Measurements from ENCODE around the gene SMYD5.

The SMYD5 gene

GRCh38 chr2:73268366-73268829 lies 54.4 kb downstream of the SMYD5 start:
- Histone ChIP-seq H2AFZ (ENCODE audit: insufficient read depth, low read length, poor library complexity) (no peak overlapping the region), H3K79me1 (ENCODE audit: low read length) (no peaks in the 10 kb centered on the region), H3K27ac (ENCODE audit: low read depth, low read length) (no peak overlapping the region), H3K9ac (ENCODE audit: low read length) (no peak overlapping the region), H2AK5ac (ENCODE audit: low read length) (no peak overlapping the region), H2BK5ac (ENCODE audit: low read depth, low read length, poor library complexity) (no peak overlapping the region), H3K79me2 (ENCODE audit: control insufficient read depth, insufficient read depth, low read length, poor library complexity) (no peaks in the 10 kb centered on the region), H3K23ac (ENCODE audit: low read length) (peak overlapping the region; percentile 14), H3K4me2 (ENCODE audit: low read length) (peak overlapping the region; percentile 64), H3K4me1 (ENCODE audit: control insufficient read depth in 1 of 2, insufficient read depth in 2 of 2, low read length in 2 of 2) (peaks cover 8 to 22% of the 10 kb centered on the region in 2 experiments), H3K9me3 (ENCODE audit: insufficient read depth, low read depth, low read length) (peaks cover 7% of the 10 kb centered on the region), H4K12ac (ENCODE audit: low read depth, low read length) (no peak overlapping the region), H4K8ac (ENCODE audit: low read depth, low read length) (no peak overlapping the region), H3K27me3 (ENCODE audit: insufficient read depth, low read length) (peaks cover 25% of the 10 kb centered on the region), H4K91ac (ENCODE audit: low read depth, low read length) (no peak overlapping the region), H2BK12ac (ENCODE audit: low read length) (no peak overlapping the region), H3K36me3 (ENCODE audit: control insufficient read depth in 1 of 2, insufficient read depth in 2 of 2, low read length in 2 of 2) (no peaks in the 10 kb centered on the region), H3K4me3 (ENCODE audit: low read depth, low read length) (peak overlapping the region; percentile 49), H2BK120ac (ENCODE audit: insufficient read depth, low read length, poor library complexity) (no peak overlapping the region), H3K18ac (ENCODE audit: low read length) (no peak overlapping the region), H3K14ac (ENCODE audit: low read length) (no peak overlapping the region), H3K4ac (ENCODE audit: low read depth, low read length) (no peak overlapping the region)
- WGBS (ENCODE audit: extremely low coverage, insufficient coverage, insufficient read length): no CpG with 5 or more reads among the region's 14 CpGs
- no peak for DNase-seq

DNA sequence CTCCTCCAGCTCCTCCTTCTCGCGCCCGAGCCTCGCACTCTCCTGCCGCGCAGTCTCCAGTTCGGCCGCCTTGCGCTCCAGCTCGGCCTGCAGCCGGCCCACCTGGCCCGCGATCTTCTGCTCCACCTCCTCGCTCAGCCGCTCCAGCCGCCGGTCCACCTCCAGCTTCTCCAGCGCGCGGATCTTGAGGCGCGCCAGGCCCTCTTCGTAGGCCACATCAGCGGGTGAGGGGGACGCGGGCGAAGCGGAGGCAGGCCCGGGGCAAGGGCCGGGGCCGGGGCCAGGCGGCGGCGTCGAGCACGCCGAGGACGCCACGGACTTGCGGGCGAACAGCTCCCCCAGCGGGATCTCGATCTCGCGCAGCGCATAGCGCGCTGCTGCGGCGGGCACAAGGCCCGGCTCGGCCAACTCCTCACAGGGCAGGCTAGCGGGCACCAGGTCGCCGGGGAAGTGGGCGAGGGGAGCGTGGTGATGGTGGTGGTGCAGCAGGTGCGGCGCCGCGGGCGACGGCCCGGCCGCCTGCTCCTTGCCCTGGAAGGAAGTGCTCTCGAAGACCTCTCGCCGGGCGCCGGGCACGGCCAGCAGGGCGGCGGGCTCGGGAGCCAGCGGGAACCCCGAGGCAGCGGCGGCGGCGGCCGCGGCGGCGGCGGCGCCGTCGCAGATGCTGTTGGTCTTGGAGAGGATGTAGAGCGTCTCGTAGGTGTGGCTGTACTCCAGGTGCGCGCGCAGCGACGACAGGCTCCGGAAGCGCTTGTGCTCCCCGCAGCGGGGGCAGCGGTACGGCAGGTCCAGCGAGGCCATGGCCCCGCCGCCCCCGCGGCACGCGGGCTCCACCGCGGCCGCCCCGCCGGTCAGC lies 55.0 kb downstream of the SMYD5 start:
- H2AK5ac ChIP-seq (ENCODE audit: low read length): no peak overlapping the region
- no peaks in the 10 kb centered on the region for H3K36me3 ChIP-seq (ENCODE audit: control insufficient read depth in 1 of 2, insufficient read depth in 2 of 2, low read length in 2 of 2)
- H2BK120ac ChIP-seq (ENCODE audit: insufficient read depth, low read length, poor library complexity): no peak overlapping the region
- peaks cover 25% of the 10 kb centered on the region for H3K27me3 ChIP-seq (ENCODE audit: insufficient read depth, low read length)
- peak in 1 of 2 donors; percentile 48 for DNase-seq
- peak overlapping the region; percentile 49 for H3K4me3 ChIP-seq (ENCODE audit: low read depth, low read length)
- H3K9ac ChIP-seq (ENCODE audit: low read length): no peak overlapping the region
- H4K12ac ChIP-seq (ENCODE audit: low read depth, low read length): no peak overlapping the region
- no peak overlapping the region for H4K8ac ChIP-seq (ENCODE audit: low read depth, low read length)
- H4K91ac ChIP-seq (ENCODE audit: low read depth, low read length): no peak overlapping the region
- peak overlapping the region; percentile 64 for H3K4me2 ChIP-seq (ENCODE audit: low read length)
- no peak overlapping the region for H3K4ac ChIP-seq (ENCODE audit: low read depth, low read length)
- H2AFZ ChIP-seq (ENCODE audit: insufficient read depth, low read length, poor library complexity): peak overlapping the region; percentile 32
- no peak overlapping the region for H3K27ac ChIP-seq (ENCODE audit: low read depth, low read length)
- no peak overlapping the region for H3K23ac ChIP-seq (ENCODE audit: low read length)
- peaks cover 8 to 22% of the 10 kb centered on the region in 2 experiments for H3K4me1 ChIP-seq (ENCODE audit: control insufficient read depth in 1 of 2, insufficient read depth in 2 of 2, low read length in 2 of 2)
- no peaks in the 10 kb centered on the region for H3K79me1 ChIP-seq (ENCODE audit: low read length)
- H2BK5ac ChIP-seq (ENCODE audit: low read depth, low read length, poor library complexity): no peak overlapping the region
- WGBS (ENCODE audit: extremely low coverage, insufficient coverage, insufficient read length): no CpG with 5 or more reads among the region's 113 CpGs
- H3K9me3 ChIP-seq (ENCODE audit: insufficient read depth, low read depth, low read length): peaks cover 7% of the 10 kb centered on the region
- H3K18ac ChIP-seq (ENCODE audit: low read length): no peak overlapping the region
- no peaks in the 10 kb centered on the region for H3K79me2 ChIP-seq (ENCODE audit: control insufficient read depth, insufficient read depth, low read length, poor library complexity)
- no peak overlapping the region for H3K14ac ChIP-seq (ENCODE audit: low read length)
- H2BK12ac ChIP-seq (ENCODE audit: low read length): no peak overlapping the region

- Histone ChIP-seq H3K4me2 (ENCODE audit: low read length) (peak overlapping the region; percentile 64), H4K8ac (ENCODE audit: low read depth, low read length) (no peak overlapping the region), H2AFZ (ENCODE audit: insufficient read depth, low read length, poor library complexity) (peak overlapping the region; percentile 32), H3K4ac (ENCODE audit: low read depth, low read length) (no peak overlapping the region), H3K79me1 (ENCODE audit: low read length) (no peaks in the 10 kb centered on the region), H3K4me1 (ENCODE audit: control insufficient read depth in 1 of 2, insufficient read depth in 2 of 2, low read length in 2 of 2) (peaks cover 8 to 22% of the 10 kb centered on the region in 2 experiments), H2BK5ac (ENCODE audit: low read depth, low read length, poor library complexity) (no peak overlapping the region), H3K14ac (ENCODE audit: low read length) (no peak overlapping the region), H3K23ac (ENCODE audit: low read length) (no peak overlapping the region), H3K9me3 (ENCODE audit: insufficient read depth, low read depth, low read length) (peaks cover 7% of the 10 kb centered on the region), H3K18ac (ENCODE audit: low read length) (no peak overlapping the region), H3K4me3 (ENCODE audit: low read depth, low read length) (no peak overlapping the region), H3K79me2 (ENCODE audit: control insufficient read depth, insufficient read depth, low read length, poor library complexity) (no peaks in the 10 kb centered on the region), H3K27me3 (ENCODE audit: insufficient read depth, low read length) (peaks cover 25% of the 10 kb centered on the region), H2AK5ac (ENCODE audit: low read length) (no peak overlapping the region), H4K91ac (ENCODE audit: low read depth, low read length) (no peak overlapping the region), H3K27ac (ENCODE audit: low read depth, low read length) (no peak overlapping the region), H3K36me3 (ENCODE audit: control insufficient read depth in 1 of 2, insufficient read depth in 2 of 2, low read length in 2 of 2) (no peaks in the 10 kb centered on the region), H3K9ac (ENCODE audit: low read length) (no peak overlapping the region), H2BK12ac (ENCODE audit: low read length) (no peak overlapping the region), H4K12ac (ENCODE audit: low read depth, low read length) (no peak overlapping the region), H2BK120ac (ENCODE audit: insufficient read depth, low read length, poor library complexity) (no peak overlapping the region)
- no peak for DNase-seq
- no CpG with 5 or more reads among the region's 22 CpGs for WGBS (ENCODE audit: extremely low coverage, insufficient coverage, insufficient read length)
Measured at GRCh38 chr2:73269686-73270465, 55.8 kb downstream of the SMYD5 start.

DNA sequence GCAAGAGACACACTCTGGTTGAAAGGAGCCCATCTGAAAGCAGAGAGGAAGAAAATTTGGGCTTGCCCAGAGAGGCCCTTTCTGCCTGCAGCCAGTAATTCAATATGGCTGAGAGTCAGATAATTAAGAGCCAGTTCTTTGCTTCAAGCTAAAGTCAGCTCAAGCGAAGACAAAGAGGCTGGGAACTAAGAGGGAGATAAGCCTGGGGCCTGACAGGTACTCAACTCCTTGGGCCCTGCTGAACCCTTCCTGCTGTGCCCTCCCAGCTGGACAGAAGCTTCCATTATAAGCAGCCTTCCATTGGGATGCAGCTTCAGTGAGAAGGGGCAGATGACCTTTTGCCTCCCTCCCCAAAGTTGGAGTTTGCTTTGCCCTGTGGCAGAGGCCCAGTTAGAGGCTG lies 58.2 kb downstream of the SMYD5 start:
- H2AFZ ChIP-seq (ENCODE audit: insufficient read depth, low read length, poor library complexity): no peak overlapping the region
- DNase-seq: no peak

More for the DNA sequence above, 58.2 kb downstream of the SMYD5 start:
- no peak overlapping the region for H3K4me2 ChIP-seq (ENCODE audit: low read length)
- no peak overlapping the region for H3K23ac ChIP-seq (ENCODE audit: low read length)
- no peak overlapping the region for H4K12ac ChIP-seq (ENCODE audit: low read depth, low read length)
- H3K27me3 ChIP-seq (ENCODE audit: insufficient read depth, low read length): peaks cover 25% of the 10 kb centered on the region
- H2BK5ac ChIP-seq (ENCODE audit: low read depth, low read length, poor library complexity): no peak overlapping the region
- no peak overlapping the region for H3K4me3 ChIP-seq (ENCODE audit: low read depth, low read length)
- H3K36me3 ChIP-seq (ENCODE audit: control insufficient read depth in 1 of 2, insufficient read depth in 2 of 2, low read length in 2 of 2): no peaks in the 10 kb centered on the region
- no peak overlapping the region for H2BK12ac ChIP-seq (ENCODE audit: low read length)
- H3K9ac ChIP-seq (ENCODE audit: low read length): no peak overlapping the region
- no peak overlapping the region for H4K91ac ChIP-seq (ENCODE audit: low read depth, low read length)
- no peak overlapping the region for H3K18ac ChIP-seq (ENCODE audit: low read length)
- no peak overlapping the region for H2BK120ac ChIP-seq (ENCODE audit: insufficient read depth, low read length, poor library complexity)
- no peak overlapping the region for H3K14ac ChIP-seq (ENCODE audit: low read length)
- peaks cover 7% of the 10 kb centered on the region for H3K9me3 ChIP-seq (ENCODE audit: insufficient read depth, low read depth, low read length)
- peaks cover 4 to 13% of the 10 kb centered on the region in 2 experiments for H3K4me1 ChIP-seq (ENCODE audit: control insufficient read depth in 1 of 2, insufficient read depth in 2 of 2, low read length in 2 of 2)
- no peak overlapping the region for H2AK5ac ChIP-seq (ENCODE audit: low read length)
- H3K4ac ChIP-seq (ENCODE audit: low read depth, low read length): no peak overlapping the region
- no peak overlapping the region for H4K8ac ChIP-seq (ENCODE audit: low read depth, low read length)
- no peaks in the 10 kb centered on the region for H3K79me1 ChIP-seq (ENCODE audit: low read length)
- no peak overlapping the region for H3K27ac ChIP-seq (ENCODE audit: low read depth, low read length)
- H3K79me2 ChIP-seq (ENCODE audit: control insufficient read depth, insufficient read depth, low read length, poor library complexity): no peaks in the 10 kb centered on the region
- WGBS (ENCODE audit: extremely low coverage, insufficient coverage, insufficient read length): no CpG with 5 or more reads among the region's 1 CpG

All from trophoblast cell (in vitro differentiated cells and primary cell).